Measurements from ENCODE around the gene C10orf71. TPM values are rescaled to one million over a fixed set of nuclear protein-coding genes. Genes with fewer than 3 reads are reported as not detected.

C10orf71 gene
- total RNA-seq, 1 donor from 2014 or later = not detected

GRCh38 chr10:49313501-49314070 is 14.6 kb downstream of the C10orf71 start:
- Mint-ChIP-seq H3K4me3 (no peak overlapping the region), H3K27ac (ENCODE audit: unreplicated experiment) (no peak overlapping the region), H3K36me3 (ENCODE audit: low read depth) (no peaks in the 10 kb centered on the region), H3K4me1 (no peaks in the 10 kb centered on the region), H3K27me3 (ENCODE audit: low read depth) (peaks cover 7% of the 10 kb centered on the region), H3K9me3 (no peaks in the 10 kb centered on the region)
- DNase-seq (ENCODE audit: low read depth, low spot score) = no peak
- no peak for TF ChIP-seq CTCF (conservative IDR thresholded peaks at IDR 0.05)

GRCh38 chr10:49314806-49315205 is 15.8 kb downstream of the C10orf71 start:
- Mint-ChIP-seq H3K9me3 (no peaks in the 10 kb centered on the region), H3K36me3 (ENCODE audit: low read depth) (no peaks in the 10 kb centered on the region), H3K4me3 (no peak overlapping the region), H3K27ac (ENCODE audit: unreplicated experiment) (no peak overlapping the region), H3K27me3 (ENCODE audit: low read depth) (peaks cover 7% of the 10 kb centered on the region), H3K4me1 (no peaks in the 10 kb centered on the region)
- TF ChIP-seq CTCF (conservative IDR thresholded peaks at IDR 0.05) = no peak
- DNase-seq (ENCODE audit: low read depth, low spot score) = no peak

DNA sequence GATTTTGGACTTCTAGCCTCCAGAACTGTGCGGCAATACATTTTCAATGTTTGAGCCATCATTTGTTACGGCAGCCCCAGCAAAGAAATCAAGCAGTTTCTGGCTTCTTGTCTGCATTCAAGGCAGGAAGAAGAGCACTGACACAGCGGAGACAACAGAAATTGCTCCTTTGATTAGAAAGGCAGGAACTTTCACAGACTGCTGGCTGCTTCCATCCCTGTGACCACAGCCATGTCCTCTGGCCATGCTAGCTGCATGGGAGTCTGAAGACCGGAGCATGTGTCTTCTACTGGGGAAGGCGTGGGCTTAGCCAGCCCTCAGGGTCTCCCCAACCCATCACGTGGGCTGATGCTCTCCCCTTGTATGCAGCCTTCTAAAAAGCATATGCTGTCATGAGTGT is 19.1 kb downstream of the C10orf71 start:
- H3K4me1 Mint-ChIP-seq = no peaks in the 10 kb centered on the region
- TF ChIP-seq CTCF (conservative IDR thresholded peaks at IDR 0.05) = no peak
- peaks cover 6% of the 10 kb centered on the region for H3K27me3 Mint-ChIP-seq (ENCODE audit: low read depth)
- H3K4me3 Mint-ChIP-seq = no peak overlapping the region
- no peak overlapping the region for H3K27ac Mint-ChIP-seq (ENCODE audit: unreplicated experiment)
- no peaks in the 10 kb centered on the region for H3K9me3 Mint-ChIP-seq
- no peaks in the 10 kb centered on the region for H3K36me3 Mint-ChIP-seq (ENCODE audit: low read depth)
- DNase-seq (ENCODE audit: low read depth, low spot score) = no peak

GRCh38 chr10:49318755-49319154 is 19.8 kb downstream of the C10orf71 start:
- Mint-ChIP-seq H3K27me3 (ENCODE audit: low read depth) (peaks cover 3% of the 10 kb centered on the region), H3K36me3 (ENCODE audit: low read depth) (no peaks in the 10 kb centered on the region), H3K27ac (ENCODE audit: unreplicated experiment) (no peak overlapping the region), H3K9me3 (no peaks in the 10 kb centered on the region), H3K4me3 (no peak overlapping the region), H3K4me1 (no peaks in the 10 kb centered on the region)
- DNase-seq (ENCODE audit: low read depth, low spot score) = no peak
- TF ChIP-seq CTCF (conservative IDR thresholded peaks at IDR 0.05) = no peak

DNA sequence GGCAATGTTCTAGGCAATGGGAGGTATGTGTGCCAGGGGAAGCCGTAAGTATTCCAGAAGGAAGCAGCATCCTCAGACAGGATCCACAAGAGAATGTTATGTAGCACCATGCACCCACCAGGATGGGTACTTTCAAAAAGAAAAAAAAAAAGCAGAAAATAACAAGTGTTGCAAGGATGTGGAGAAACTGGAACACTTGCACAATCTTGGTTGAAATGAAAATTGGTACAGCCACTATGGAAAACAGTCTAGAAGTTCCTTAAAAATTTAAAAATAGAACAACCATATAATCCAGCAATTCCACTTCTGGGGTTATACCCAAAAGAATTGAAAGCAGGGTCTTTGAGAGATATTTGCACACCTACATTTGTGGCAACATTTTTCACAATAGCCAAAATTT is 20.2 kb downstream of the C10orf71 start:
- Mint-ChIP-seq H3K36me3 (ENCODE audit: low read depth) (no peaks in the 10 kb centered on the region), H3K9me3 (no peaks in the 10 kb centered on the region), H3K4me1 (no peaks in the 10 kb centered on the region), H3K4me3 (no peak overlapping the region), H3K27me3 (ENCODE audit: low read depth) (peaks cover 3% of the 10 kb centered on the region), H3K27ac (ENCODE audit: unreplicated experiment) (no peak overlapping the region)
- DNase-seq (ENCODE audit: low read depth, low spot score) = no peak
- TF ChIP-seq CTCF (conservative IDR thresholded peaks at IDR 0.05) = no peak
